Right lung (tissue), 5 donors: ENCODE data around the gene BCAR3. TPM values are rescaled to one million over a fixed set of nuclear protein-coding genes. Genes with fewer than 3 reads are reported as not detected.
A peak's percentile ranks its signal among the peaks of the same experiment; 100 is the strongest.

Experiments
- DNase-seq, 2 donors: peaks; one replicate each; pipeline ENCODE4 v3.0.0-alpha.2; 2013
- polyA plus RNA-seq, 5 donors: library from polyadenylated mRNA; unstranded; fragments of 120-200 nt; gene quantifications; one replicate each; pipeline versions ENCODE4 v1.2.1 to v1.2.3, GENCODE V29; 2013; ENCODE audit warnings: inconsistent platforms in 1 of 5, low replicate concordance in 1 of 5; ENCODE audit not compliant: insufficient read length in 5 of 5, insufficient read depth in 1 of 5

BCAR3 gene
- polyA plus RNA-seq, 5 donors = 15.6 to 20.0 (median 17.6) TPM

DNA sequence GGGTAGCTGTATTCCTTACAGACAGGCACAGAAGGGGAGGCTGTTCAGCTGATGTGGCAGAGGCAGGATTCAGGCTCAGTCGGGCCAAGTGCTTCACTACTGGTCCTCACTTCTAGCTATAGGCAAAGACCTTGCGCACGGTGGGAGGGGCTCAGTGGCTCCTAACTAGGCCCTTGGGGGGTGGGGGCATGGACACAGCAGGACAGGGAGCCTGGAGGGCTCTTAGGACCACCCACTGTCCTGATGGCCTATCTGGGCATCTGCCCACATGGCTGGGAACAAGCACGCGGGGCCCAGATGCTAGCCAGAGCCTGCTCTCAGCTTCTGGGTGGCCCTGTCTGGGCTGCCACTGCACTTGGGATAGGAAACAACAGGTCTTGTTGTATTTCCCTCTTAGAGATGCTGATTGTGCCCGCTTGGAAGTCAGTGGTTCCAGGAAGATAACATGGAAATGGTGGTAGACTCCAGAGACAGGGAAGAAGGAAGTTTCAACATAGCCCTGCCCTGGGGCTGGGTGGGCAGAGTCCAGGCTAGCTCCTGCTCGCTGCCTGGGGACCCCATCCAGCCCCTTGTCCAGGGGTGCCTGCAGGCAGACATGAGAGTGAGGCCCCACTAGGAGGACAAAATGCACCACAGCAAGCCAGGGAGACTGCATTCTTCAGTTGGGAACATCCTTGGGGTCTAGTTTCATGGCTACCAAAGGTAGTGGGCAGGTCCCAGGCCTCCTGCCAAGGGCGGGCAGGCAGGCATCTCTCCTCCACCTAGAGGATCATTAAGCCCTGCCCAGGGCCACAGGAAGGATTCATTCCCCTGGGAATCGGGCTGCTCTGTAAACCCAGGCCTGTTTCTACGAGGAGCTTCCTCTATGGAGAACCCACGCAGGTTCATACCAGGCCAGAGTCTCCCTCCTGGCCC is 102.5 kb downstream of the BCAR3 start:
- DNase-seq = no peak

DNA sequence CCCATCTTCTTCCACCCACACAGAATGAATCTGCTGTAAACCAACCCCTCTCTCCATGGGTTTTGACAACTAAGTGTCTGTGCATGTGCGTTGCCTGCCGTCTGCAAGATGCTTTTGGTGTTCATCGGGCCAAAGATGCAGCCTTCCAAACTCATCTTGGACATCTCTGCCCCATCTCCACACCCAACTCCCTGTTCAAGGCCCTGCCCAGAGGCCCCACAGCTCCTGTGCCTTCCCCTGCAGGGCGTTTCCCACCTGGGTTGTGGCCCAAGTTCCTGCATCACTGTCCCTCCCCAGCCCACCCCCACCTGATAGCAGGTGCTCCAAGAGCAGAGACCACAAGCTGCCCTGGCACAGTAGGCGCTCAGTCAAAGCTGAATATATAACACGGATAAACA is 103.2 kb downstream of the BCAR3 start:
- DNase-seq = no peak

DNA sequence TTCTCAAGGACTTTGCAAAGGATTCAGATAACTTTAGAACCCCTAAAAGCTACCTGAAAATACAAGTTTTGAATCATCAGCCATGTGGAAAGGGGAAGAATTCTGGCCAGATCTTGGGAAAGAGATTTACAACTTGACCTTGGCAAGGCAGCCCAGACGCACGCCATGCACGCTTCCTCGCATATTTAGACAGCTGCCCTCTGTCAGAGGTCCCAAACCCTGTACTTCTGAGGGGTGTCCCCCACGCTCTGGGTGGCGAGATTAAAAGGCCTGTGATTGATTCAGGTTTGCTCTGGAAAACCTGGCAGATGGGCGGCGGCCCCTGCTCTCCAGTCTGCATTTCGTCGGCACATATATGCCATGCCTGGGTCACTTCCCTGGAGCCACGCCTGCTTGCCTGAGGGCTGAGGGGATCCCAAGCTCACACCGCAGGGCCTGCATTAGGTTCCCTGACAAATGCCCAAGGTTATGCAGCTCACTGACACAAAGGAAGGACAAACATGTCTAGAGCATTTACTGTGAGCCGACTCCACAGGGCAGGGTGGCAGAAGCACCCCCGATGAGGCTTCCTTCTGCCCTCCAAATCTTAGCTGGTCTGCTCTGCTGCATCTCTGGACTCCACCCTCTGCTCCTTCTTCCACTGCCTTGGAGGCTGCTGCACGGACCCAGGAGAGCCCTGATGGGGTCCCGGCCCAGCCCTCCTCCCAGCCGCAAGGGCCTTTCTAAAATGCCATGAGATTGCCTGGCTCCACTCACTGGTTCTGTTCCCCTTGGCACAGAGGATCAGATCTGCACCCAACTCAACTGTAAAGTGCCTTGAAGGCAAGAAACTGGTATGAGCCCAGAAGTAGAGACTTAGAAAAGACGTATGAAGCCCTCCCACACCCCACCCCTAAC is 103.9 kb downstream of the BCAR3 start:
- no peak for DNase-seq

DNA sequence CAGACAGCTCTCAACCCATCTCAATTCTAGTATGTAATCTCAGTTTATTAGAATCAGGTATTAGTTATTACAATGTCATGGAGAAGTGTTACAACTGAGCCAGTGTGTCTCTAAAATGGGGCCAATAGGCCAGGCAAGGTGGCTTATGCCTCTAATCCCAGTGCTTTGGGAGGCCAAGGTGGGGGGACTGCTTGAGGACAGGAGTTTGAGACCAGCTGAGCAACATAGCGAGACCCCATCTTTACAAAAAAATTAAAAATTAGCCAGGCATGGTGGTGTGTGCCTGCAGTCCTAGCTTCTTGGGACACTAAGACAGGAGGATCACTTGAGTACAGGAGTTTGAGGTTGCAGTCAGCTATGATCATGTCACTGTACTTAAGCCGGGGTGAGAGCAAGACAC is 104.9 kb downstream of the BCAR3 start:
- DNase-seq = no peak

DNA sequence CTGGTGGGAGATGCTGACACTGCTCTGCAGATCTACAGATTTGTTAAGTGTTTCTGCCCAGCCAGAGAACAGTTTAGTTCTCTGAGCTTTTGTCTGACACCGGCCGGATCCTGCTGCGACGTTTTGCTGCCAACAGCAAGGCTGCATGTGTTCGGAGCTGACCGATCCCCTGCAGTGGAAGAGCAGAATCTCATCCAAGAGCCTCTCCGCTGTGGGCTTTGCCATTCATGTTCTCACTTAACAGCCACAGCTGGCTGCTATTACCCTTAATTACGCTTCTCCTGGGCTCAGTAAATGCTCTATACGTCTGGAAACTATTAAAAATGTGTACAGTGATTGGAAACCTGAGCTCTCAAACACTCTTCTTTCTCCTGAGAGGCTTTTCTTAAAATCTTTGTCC is 105.3 kb downstream of the BCAR3 start:
- DNase-seq = peak in 1 of 2 donors; percentile 47

DNA sequence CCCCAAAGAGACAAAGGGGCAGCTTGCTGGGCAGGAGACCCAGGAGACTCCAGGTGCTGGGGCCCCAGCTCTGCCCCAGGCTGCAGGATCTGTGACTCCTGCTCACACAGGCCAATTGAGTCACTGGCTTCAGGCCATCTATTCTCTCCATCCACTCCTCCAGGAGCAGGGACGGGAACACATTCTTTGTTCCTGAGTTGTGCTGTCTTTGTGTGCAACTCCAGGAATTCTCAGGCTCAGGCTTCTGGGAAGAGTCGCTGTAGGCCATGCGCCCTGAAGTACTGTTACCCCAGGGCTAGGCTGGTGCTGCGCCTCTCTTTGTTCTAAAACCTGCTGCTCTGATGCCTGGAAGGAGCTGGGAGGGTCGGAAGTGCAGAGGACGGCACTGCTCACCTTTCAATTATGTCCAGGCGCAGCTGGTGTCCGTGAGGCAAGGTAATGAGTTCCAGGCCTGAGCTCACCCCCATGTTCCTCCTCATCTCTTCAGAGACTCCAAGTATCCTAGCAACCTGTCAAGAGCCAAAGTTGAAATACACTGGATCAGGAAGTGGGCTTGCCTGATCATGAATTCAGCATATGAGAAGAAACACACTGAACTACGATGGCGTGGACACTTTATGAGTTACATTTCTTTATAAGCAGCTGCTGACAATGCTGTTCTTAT is 105.9 kb downstream of the BCAR3 start:
- DNase-seq = no peak

DNA sequence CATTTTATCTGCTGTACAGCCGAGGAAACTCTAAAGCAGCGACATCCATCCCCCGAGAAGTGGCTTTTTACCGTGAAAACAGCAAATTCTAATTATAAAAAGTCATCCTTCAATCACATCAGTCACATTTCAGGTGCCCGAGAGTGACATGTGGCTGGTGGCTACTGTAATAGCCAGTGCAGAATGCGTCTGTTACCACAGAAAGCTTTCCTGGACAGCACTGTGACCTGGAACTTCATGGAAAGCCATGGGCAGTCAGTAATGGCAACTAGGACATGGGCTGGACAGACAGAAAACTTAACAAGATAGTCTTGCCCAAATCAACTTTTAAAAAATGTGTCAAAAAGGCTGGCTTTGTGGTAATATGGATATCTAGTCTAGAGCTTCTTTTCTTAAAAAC is 106.6 kb downstream of the BCAR3 start:
- no peak for DNase-seq

DNA sequence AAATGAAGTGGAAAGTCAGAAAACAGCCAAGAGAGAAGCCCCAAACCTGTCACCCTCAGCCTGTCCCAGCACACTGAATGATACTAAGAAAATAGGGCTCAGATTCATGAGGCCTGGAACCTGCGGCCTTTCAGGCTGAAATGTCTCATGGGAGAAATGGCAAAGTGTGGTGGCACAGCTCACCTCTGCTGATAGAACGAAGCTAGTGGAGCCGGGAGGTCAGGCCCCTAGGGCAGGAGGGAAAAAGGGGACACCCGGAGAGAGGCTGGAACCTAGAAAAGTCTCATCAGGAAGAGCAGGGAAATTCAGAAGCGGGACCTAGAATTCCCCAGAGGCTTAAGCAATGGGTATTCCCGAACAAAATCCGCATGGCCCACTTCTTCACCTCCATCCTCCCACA is 107.1 kb downstream of the BCAR3 start:
- no peak for DNase-seq

DNA sequence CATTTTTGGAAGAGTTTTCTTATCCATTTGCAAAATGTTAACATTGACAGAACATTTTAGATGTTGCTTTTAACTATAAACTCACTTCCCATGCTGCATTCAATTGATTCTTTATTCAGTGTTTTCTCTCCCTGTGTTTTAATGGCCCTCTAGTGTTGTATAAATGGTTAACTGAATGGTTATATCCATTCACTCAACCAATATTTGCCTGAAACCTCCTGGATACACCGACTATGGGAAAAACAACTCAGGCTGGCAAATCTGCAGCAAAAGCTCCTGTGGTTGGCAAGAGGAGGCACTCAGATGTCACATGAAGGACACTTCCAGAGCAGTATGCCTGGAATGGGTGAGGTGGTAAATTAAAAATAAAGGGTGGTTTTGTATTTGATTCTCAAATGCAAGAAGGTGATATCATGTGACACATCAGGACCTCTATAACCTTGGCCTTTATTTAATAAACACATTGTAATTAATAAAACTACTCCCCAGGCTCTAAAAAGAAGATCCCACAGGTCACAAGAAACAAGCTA is 107.6 kb downstream of the BCAR3 start:
- no peak for DNase-seq

DNA sequence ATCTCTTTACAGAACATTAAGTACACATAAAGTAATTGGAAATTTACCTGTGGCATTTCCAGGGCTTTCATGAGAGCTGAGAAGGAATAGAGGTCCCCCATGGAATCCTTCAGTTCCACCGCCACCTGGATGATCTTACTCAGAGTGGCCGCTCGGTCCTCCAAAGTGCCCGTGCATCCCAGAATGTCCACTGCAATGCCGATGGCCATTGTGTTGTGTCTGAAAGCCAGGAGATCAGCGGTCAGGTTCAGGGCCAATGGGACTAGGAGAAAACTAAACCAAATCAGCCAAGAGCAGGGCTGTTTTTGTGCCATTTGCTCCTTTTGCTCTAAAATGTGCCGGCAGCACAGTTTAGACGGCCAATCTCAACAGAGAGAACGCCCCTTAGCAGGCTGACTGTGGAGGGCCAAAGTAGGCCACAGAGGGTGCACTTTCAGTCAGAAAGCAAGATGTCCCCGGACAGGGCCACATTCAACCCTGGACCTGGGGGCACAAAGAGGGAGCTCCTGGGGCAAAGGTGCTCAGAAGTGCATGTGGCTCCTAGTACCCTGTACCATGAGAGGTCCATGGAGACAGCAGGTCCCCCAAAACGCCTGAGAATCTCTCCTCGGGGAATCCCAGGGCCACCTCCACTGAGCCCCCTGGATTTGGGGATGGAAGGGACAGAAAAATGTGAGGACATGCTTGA is 109.9 kb downstream of the BCAR3 start:
- DNase-seq = no peak

DNA sequence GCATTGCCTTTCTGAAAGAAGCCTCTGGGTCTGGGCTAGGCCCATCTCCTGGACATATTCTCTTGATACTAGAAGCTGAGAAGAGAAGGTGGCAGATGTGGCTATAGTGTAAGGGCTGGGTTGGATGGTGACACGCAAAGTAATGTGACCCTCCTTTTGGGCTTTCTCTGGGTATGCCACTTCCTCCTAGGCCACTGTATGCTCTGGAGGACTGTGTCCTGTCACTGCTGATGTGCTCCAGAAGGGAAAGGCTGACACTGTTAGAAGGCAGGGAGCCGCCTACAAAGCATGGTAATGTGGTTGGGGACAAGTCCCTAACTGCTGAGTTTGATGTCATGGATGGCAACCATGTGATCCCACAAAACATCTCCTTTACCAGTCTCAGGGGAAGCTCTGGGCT is 112.1 kb downstream of the BCAR3 start:
- DNase-seq = no peak

DNA sequence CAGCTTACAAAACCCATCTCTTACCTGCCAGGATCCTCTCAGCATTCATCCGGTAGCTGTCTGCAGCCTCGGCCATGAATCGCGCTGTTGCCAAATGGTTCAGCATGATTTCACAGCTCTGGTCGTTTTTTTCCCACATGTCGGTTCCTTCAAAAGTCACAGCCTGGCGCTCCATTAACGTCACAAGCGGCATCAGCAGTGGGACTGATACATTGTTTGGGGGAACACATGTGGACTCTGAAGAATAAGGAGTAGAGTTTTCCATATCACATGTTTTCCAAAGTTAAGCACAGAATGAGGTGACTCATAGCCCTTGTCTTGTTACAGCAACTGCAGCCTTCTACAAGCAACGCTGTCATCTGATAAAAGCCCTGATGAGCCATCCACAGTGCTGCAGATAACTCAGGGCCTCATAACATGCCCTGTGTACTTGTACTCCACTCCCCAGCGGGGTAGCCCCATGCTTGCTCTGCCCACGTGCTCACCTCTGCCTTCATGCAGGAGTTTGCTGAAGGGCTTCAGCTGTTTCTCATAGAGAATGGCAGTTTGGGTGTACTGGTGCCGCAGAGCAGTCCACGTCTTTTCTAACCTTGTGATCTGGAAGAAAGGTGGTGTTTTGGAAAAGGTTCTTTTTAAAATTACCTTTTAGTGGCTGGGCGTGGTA is 114.2 kb downstream of the BCAR3 start:
- no peak for DNase-seq

DNA sequence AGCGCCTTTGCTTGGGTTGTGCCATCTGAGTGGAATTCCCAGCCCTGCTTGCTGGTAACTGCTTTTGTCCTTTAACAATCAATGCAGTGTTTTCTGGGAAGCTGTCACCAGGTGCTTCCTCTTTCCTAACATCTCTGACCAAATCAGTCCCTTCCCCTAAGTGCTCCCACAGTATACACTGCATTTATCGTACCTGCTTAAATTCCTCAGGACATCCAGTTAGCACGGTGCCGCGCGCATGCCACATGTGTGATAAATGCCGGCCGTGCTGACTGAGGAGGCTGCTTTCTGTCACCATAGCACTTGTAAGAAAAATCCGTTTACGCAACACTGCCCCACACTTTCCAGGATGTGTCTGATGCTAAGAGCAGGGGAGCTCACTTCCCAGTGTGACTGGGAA is 115.4 kb downstream of the BCAR3 start:
- no peak for DNase-seq

DNA sequence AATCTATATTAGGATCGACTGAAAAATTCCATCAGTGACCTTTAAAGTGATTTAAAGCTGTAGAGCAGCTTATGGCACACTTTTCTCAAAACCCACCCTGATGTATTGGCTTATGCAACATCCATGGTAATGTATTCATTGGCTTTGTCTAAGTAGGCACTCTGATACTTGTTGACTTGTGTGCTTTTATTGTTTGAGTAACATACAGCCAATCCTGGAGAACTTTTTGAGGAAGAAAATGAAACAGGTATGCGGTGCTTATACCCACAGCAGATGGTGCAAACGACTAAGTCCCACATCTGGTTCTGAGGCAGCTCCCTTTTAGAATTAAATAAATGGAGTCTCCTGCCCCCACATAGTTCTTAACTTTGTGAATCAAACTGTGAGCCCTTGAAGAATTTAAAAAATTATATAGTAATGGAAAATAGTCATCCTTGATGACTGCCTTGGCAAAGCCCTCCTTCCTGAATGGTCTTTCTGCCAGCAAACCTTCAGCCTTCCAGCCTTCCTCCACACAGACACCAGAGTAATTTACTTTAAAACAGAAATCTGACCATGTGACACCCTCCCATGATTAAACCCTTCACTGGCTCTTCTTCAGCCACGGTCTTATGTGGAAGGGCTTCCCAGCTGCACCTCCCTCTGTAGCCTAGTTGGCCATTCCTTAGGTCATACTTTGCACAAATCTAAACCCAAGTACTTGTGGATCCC is 116.0 kb downstream of the BCAR3 start:
- DNase-seq = no peak

DNA sequence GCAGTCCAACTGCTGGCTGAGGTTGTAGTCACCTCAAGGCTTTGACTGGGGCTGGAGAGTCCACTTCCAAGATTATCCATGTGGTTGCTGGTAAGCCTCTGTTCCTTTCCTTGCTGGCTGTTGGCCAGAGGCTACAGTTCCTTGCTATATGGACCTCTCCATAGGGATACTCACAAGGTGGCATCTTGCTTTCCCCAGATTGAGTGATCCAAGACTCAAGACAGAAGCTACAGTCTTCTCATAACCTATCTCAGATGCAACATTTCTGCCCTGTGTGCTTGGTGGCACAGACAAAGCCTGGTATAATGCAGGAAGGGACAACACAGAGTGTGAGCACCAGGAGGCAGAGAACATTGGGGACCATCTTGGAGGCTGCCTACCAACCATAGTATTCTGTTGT is 121.9 kb downstream of the BCAR3 start:
- no peak for DNase-seq

DNA sequence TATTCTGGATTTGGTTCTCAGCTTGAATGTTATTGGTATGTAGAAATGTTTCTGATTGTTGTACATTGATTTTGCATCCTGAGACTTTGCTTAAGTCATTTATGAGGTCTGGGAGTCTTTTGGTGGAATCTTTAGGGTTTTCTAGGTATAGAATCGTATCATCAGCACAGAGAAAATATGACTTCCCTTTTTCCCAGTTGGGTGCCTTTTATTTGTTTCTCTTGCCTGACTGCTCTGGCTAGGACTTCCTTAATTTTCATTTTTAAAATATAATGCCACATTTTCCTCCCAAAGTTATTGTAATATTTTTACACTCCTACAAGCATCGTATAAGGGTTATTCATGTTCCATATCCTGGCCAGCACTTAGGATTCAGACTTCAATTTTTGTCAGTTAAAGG is 122.6 kb downstream of the BCAR3 start:
- no peak for DNase-seq

DNA sequence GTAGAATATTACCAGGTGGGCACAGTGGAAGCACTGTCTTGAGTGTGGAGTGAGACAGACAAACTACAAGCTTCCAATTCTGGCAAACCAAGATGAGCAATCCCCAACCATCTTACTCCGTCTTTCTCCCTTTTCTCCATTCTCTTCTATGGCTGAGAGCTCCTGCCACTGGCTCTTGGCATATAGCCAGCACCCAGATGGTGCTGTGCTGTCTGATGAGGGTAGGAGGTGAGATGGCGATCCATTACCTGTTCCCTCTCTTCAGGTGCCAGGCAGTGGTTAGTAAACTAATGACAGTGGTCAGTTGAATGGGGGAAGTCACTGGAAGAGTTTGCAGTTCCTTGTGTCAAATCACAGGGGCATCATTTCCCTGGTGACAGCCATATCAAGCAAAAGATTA is 125.3 kb downstream of the BCAR3 start:
- DNase-seq = no peak

DNA sequence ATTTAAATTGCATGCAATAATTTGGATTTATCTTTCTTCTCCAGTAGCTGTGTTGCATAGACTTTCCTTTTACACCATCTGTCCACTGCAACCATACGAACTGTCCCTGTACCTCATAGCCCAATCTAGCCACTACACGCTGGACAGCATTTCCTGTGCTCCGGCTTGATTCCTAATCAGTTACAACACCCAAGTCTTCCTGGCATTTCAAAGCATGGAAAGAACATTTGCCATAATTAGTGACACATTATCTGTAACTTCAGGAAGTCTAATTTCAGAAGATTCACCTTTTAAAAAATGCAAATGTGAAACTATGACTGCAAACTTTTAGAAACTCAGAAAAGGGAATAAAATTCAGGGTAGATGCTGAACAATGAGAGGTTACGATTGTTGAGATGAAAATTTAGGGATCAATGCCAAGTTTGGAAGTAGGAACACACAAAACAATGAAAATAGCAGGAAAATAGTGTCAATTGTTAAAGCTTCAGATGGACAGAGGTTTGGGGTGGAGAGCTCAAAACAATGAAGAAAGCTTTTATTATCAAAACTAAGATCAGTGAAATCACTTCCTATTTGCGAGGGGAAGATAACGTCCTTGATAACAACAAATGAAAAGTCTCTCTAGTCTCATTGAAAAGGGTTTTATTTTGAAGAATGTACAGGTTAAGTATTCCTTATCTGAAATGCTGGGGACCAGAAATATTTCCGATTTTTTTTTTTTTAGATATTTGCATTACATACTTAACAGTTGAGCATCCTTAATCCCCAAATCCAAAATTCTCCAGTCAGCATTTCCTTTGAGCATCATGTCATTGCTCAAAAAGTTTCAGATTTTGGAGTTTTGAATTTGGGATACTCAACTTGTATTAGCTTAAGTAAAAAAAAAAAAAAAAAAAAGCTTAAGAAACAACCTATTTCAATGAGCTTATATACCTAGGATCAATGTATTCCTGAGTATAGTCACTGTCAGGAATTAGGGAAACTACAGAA is 126.5 kb downstream of the BCAR3 start:
- no peak for DNase-seq
